ENCODE results near the gene PTPN6. TPM values are rescaled to one million over a fixed set of nuclear protein-coding genes. Genes with fewer than 3 reads are reported as not detected.

PTPN6 gene
- total RNA-seq, 1 experiment from 2014 or later = 19.8 TPM

DNA sequence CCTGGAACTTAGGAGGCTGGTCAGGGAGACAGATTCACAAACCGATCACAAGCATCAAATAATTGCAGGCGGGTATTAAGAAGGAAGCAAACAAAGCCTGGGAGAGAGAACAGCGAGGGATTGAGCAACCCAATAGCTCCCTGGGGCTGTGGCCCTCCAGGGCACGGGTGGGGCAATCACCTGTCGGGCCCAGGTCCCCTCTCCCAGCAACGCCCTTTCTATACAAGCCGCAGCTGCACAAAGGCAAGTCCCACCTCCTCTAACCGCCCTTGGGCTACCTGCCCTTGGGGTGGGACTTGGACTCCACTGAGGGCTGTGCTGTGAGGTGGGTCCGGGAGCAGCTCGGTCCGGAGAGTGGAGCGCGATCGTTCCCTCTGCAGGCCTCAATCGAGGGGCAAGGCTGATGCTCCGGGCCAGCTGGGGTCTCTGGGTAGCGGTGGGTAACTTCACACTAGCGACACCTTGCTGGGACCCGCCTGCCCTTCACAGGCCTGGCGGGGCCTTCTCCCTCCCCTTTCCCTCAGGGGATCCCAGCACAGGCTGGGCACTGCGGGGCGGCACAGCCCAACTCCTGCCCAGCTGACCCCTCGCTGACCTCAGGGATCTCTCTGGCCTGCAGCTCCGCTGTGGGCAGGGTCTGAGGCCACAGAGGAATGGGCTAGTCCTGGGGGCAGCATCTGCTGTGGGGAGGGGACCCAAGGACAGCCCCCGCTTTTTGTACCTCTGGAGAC lies 11.3 kb downstream of the PTPN6 start:
- no peak overlapping the region for H2AFZ ChIP-seq (ENCODE audit: low read length)
- no peak overlapping the region for H3T11ph ChIP-seq (ENCODE audit: low read length)
- H3K4me3 Mint-ChIP-seq = peak overlapping the region; percentile 68 to 82
- H3K4ac ChIP-seq (ENCODE audit: low read depth, low read length) = no peak overlapping the region
- DNase-seq = peak; percentile 81
- no peak overlapping the region for H2BK5ac ChIP-seq (ENCODE audit: insufficient read length, low read length)
- peaks cover 17% of the 10 kb centered on the region for H3K23me2 ChIP-seq (ENCODE audit: insufficient read length, low read depth, low read length, poor library complexity, severe bottlenecking)
- no peak overlapping the region for H3K23ac ChIP-seq (ENCODE audit: insufficient read length, low read depth, low read length)
- H3K27ac Mint-ChIP-seq = peak overlapping the region; percentile 98 to 99 (median 99)
- H2BK120ac ChIP-seq (ENCODE audit: low read depth, low read length, poor library complexity, severe bottlenecking) = no peak overlapping the region
- no peak overlapping the region for H3K27ac ChIP-seq (ENCODE audit: insufficient read length, low read depth, low read length)
- H3K9me3 ChIP-seq (ENCODE audit: control insufficient read depth, low read depth, low read length) = no peaks in the 10 kb centered on the region
- WGBS (ENCODE audit: extremely low coverage, insufficient read length, low lambda C conversion rate) = no CpG with 5 or more reads among the region's 25 CpGs
- no peak overlapping the region for H4K5ac ChIP-seq (ENCODE audit: insufficient read length, low read depth, low read length)
- TF ChIP-seq, protein P1, sequence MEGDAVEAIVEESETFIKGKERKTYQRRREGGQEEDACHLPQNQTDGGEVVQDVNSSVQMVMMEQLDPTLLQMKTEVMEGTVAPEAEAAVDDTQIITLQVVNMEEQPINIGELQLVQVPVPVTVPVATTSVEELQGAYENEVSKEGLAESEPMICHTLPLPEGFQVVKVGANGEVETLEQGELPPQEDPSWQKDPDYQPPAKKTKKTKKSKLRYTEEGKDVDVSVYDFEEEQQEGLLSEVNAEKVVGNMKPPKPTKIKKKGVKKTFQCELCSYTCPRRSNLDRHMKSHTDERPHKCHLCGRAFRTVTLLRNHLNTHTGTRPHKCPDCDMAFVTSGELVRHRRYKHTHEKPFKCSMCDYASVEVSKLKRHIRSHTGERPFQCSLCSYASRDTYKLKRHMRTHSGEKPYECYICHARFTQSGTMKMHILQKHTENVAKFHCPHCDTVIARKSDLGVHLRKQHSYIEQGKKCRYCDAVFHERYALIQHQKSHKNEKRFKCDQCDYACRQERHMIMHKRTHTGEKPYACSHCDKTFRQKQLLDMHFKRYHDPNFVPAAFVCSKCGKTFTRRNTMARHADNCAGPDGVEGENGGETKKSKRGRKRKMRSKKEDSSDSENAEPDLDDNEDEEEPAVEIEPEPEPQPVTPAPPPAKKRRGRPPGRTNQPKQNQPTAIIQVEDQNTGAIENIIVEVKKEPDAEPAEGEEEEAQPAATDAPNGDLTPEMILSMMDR (conservative IDR thresholded peaks at IDR 0.05) = no peak
- no peak overlapping the region for H2BK20ac ChIP-seq (ENCODE audit: low read depth, low read length, poor library complexity, severe bottlenecking)
- no peaks in the 10 kb centered on the region; the same call in 1 of the 2 replicates for H3K79me2 ChIP-seq (ENCODE audit: insufficient read depth, low read length)
- peak overlapping the region; percentile 54 for H3K9ac ChIP-seq (ENCODE audit: extremely low read depth, insufficient read length, low read length)
- H3K56ac ChIP-seq (ENCODE audit: insufficient read length, low read depth, low read length) = no peak overlapping the region
- H3K4me1 Mint-ChIP-seq = peaks cover 45 to 60% of the 10 kb centered on the region in 2 experiments
- H3K36me3 Mint-ChIP-seq (ENCODE audit: insufficient read depth in 1 of 3, low read depth in 3 of 3) = peaks cover 18 to 33% (median 22%) of the 10 kb centered on the region in 3 experiments
- H3K79me1 ChIP-seq (ENCODE audit: insufficient read depth, low read depth, low read length, poor library complexity, severe bottlenecking) = no peaks in the 10 kb centered on the region
- H3K9me3 Mint-ChIP-seq = no peaks in the 10 kb centered on the region
- no peaks in the 10 kb centered on the region; the same call in 1 of the 2 replicates for H3K27me3 Mint-ChIP-seq (ENCODE audit: low read depth)
- H3K18ac ChIP-seq (ENCODE audit: insufficient read length, low read depth, low read length) = peak overlapping the region; percentile 71
- no peak overlapping the region for H2BK12ac ChIP-seq (ENCODE audit: insufficient read length, low read depth, low read length)
- no peaks in the 10 kb centered on the region for H3K27me3 ChIP-seq (ENCODE audit: insufficient read depth, low read length)
- peaks cover 2% of the 10 kb centered on the region for H4K20me1 ChIP-seq (ENCODE audit: control insufficient read depth, insufficient read depth, insufficient read length)
- H4K91ac ChIP-seq (ENCODE audit: insufficient read length, low read depth, low read length) = peak overlapping the region; percentile 10
- H4K8ac ChIP-seq (replicated peaks; ENCODE audit: insufficient read length, low read depth, low read length) = no peak overlapping the region
- H3K14ac ChIP-seq (ENCODE audit: insufficient read depth, low read length) = peak overlapping the region; percentile 79
- peaks cover 6% of the 10 kb centered on the region; the same call in 1 of the 2 replicates for H3K4me1 ChIP-seq (ENCODE audit: insufficient read depth, low read length)
- H2AK5ac ChIP-seq (ENCODE audit: insufficient read length, low read length) = no peak overlapping the region
- H3K4me2 ChIP-seq (ENCODE audit: insufficient read depth, insufficient read length, low read length) = peak overlapping the region; percentile 72
- peak overlapping the region; percentile 18; the same call in 1 of the 2 replicates for H2BK15ac ChIP-seq (ENCODE audit: low read depth, low read length)

Measured in H9 (cell line).